NCI-H2081 treated with DMSO at 0.1 percent for 48 hours (cell line): Measurements from ENCODE around the gene ASTL.
"Not testable (repeated sequence)": the region's sequence is repeated elsewhere in the genome, so short reads cannot be mapped to it uniquely, and the experiment has no call there.

Experiments
- DNase-seq: peaks from one replicate; lab custom pipeline; 2025; lab: John Stamatoyannopoulos, UW

ASTL gene

DNA sequence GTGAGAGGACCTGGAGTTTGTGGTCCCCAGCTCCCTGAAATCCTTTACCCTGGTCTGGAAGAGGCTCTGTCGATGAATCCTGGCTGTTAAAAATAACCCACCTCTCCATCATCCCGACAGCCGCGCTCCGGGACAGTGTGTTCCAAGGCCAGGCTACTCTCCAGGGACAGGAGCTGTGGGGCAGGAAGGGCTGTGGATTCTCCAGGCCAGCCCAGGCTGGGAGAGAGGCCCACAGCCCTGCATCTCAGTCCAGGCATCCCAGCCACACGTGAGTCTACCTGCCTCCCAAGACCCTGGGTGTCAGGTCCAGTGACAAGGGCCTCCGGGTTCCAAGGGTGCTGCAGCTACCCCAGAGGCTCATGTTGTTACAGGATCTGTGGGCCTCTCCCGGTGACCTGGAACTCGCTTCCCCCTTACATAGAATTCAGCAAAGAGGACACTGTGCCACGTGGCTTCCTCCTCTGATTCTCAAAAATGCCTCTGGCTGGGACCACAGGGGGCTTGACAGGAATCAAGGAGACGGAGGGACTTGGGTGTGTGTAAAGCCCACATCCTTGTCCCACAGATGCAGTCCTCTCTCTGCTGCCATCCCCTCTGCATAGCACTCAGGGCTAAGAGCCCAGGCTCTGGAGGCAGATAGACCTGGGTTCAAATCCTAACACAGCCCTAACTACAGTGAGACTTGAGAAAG, 39.3 kb downstream of the ASTL start:
- DNase-seq, result no peak

DNA sequence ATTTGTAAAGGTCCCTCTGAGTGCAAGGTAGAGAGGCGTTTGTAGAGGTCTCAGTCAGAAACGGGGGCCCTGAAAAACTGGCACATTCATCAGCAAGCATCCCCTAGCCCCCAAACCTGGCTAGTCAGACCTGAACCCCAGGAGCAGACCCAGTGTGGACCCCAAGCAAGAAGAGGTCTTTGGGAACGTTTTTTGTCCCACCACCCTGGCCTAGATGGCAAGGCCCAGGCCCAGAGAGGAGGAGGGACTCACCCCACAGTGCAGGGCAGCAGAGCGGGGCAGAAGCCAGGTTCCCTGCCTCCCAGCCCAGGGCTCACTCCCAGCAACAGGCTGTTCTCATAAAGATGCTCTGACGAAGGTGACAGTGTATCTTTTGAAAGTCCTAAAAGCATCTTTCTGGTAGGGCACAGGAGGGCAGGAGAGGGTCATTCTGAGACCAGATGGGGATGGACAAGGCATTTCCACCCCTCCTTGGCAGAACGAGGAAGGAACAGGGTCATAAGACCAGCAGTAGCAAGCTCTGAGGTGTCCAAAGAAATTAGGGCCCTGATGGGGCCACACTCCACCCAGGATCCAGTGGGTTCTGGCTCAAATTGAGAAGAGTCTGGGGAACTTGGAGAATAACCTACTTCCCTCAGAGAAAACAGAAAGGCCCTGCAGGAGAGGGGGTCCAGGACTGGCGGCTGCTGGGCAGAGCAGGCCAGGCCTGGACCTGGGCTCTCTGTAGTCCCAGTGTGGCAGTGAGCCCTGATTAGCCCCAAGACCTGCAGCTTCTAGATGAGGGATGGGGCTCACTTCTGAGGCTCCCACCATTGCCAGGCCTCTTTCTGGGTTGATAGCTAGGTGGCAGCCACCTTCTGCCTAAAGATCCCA, 40.1 kb downstream of the ASTL start:
- DNase-seq, result no peak

DNA sequence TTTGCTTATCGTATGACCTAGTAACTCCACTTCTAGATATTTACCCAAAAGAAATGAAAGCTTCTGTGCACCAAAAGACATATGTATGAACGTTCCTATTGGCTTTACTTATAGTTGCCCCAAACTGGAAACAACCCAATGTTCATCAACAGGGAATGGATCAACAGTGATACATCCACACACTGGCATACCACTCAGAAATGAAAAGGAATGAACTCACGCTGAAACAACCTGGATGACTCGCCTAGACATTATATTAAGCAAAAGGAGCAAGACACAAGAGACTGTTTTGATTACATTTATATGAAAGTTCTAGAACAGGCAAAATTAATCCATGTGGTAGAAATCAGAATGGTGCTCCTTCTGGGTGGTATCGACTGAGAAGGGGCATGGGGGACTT, 40.9 kb downstream of the ASTL start:
- no peak for DNase-seq

DNA sequence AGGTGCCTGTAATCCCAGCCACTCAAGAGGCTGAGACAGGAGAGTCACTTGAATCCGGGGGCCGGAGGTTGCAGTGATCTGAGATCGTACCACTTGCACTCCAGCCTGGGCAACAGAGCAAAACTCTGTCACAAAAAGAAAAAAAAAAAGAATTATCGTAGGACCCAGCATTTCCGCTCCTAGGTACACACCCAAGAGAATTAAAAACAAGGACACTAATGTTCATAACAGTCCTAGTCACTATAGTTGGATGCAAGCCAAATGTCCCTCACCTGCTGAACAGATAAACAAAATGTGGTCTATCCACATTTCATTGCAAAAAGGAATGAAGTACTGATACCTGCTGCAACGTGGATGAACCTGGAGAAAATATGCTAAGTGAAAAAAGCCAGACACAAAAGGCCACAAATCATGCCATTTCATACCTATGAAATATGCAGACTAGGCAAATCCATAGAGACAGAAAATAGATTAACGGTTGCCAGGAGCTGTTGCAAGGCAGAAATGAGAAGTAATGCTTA, 43.1 kb downstream of the ASTL start:
- DNase-seq, result no peak

DNA sequence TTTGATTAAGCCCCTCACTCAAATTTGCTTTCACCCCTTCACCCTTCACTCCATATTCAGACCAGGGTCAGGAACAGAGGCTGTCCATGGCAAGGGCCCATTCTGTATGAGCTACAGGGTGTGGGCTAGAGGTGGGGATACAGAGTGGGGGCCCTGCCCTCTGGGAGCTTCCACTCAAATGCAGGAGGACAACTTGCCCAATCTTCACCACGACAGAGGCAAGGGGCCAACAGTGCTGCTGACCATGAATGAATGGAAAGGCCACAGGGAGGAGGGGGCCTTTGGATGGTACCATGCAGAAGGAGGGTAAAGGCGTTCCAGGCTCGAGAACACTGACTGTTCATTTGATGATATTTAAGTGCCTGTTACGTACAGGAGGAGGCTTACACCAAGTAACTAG, 44.8 kb downstream of the ASTL start:
- no peak for DNase-seq

DNA sequence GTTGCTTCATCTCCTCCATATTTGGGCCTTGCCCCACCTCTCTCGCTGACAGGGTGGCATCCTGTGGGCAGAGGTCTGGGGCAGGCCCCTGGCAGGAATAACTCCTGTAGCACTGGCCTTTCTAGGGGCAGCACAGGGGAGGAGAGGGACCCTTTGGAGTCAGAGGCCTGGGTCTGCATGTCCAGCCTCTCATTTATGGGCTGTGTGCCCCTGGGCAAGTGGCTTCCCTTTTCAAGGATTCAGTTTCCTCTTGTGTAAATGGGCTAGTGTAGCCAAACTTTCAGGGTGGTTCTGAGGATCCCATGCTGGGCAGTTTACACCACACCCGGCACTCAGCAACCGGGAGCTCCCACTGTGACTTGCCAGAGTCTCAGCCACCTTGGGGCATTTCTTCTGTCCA, 45.4 kb downstream of the ASTL start:
- no peak for DNase-seq

DNA sequence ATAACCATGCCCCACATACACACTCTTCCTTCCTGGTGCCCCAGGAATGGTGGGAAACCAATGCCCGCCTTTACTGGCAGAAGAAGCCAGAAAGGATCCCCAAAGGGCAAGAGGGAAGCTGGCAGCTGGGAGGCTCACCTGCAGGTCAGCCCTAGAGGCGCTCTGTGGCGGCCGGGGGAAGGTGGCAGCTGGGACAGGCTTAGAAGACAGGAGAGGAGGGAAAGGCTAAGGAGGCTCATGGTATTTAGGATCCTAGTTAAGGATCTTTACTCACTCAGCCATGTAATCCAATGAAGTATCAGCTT, 45.8 kb downstream of the ASTL start:
- no peak for DNase-seq

DNA sequence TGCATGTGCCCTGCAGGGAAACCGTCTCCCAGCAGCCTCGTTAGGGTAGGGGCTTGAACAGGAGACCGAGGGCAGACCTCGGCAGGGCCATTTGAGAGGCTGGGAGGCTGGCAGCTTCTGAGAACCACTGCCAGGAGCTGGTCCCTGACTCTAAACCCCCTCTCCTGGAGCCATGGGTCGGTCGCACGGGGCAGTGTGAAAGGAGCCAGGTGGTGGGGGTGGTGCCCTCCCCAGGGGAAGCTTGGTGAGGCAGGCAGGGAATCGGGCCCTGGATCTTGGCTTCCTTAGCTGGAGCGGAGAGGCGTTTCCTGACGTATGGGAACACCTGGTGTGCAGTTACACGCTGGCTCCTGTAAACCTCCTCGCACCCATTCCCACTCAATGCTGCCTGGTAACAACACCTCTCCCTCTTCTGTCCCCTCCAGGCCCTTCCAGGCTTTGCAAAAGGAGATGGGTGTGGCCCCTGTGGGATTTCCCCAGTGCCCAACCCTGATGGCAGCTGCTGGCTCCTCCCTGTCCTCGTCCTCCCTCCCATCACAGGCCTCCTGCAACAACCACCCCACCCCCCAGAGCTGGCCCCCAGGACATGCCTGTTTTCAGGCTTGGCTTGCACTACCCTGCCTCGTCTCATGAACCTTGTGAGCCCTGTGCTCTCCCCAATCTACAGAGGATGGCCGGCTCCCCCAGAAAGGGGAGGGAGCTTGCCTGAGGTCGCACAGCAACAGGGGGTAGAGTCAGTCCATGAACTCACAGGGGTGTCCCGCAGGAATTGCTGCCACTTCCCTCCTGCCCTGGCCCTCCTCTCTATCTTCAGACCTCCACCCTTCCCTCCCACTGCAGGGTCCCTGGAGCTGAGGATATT, 46.4 kb downstream of the ASTL start:
- no peak for DNase-seq

DNA sequence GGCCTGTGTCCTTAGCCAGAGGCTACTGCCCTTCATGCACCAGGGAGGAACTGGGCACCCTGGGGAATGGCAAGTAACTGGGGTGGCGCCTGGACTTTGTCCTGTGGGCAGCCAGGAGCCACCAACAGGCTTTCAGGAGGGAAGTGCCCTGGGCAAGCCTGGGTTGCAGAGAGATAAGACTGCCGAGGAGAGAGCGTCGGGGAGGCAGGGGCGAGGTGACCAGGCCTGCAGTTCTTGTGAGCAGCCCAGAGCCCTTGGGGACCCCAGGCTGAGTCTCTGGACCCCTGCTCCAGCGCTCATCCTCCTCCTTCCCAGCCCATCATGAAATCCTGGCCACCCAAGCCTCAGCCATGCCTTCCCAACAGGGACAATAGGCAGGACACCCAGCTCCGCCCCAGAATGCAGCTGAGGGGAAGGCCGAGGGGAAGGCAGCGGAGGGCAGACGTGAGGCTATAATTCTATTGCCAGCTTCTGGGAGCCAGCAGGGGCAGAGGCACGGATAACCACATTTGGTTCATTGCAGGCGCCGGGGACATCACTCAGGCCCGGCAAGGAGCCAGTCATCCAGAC, 47.1 kb downstream of the ASTL start:
- no peak for DNase-seq

DNA sequence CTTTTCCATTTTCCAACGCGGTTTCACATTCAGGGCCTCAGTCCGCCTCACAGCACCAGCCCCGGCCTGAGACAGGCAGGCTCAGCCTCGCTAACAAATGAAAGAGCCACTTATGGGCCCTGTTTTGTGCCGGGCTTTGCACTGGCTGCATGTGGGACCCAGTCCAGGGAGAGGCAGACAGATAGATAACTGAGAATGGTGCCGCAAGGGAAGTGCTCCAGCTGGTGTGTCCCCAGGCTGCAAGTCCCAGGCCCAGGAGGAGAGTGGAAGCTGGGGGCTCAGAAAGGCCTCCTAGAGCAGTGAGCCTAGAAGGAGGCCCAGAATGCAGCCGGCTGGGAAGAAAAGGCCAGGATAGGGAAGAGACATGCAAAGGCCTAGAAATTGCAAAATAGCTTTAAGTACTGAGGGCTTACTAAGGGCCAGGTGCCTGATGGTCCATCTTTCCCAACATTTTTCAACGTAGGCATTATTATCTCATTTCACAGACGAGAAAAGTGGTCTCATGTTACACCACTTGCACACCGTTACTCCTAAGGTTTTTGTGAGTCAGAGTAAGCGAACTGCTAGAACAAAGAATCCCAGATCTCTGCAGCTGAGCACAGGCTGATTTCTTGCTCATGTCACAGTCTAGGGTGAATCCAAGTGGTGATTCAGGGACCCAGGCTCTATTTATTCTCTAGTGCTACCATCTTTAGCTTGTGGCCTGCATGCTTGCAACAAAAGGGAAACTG, 47.9 kb downstream of the ASTL start:
- DNase-seq, result no peak

DNA sequence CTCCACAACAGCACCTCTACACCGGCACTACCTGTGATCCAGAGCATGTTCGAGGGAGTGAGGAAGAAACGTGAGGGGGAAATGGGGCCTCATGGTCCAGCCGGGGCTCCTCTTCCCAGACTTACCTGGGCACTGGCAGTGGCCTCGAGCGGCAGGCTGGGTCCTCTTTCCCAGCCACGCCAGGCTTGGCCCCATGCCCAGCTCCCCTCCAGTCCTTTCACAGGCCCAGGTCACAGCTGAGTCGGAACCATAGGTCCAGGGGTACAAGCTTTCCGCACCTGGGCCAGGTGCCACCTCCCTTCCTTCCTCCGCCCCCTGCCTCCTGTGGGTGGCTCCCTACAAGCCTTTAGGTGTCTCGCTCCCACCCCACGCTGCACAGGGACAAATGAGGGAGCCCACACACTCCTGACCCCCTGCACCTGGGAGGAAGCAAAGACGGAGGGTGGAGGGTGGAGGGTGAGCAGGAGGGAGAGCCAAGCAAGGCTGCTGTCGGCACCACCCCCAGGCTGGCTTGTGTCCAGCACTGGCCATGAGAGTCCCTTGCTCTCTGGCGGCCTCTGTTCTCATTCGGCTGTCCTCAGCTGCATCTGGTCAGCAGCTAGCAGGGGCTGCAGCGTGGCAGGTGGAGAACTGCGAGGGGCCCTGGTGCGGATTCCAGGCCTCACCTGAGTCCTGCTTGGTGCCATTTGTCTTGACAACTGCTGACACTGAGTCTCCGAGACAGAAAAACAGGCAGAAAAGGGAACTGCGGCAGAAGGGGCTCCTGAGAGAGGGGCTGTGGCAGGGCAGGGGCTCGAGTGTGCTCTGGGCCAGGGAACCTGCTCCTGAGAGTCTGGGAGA, 48.7 kb downstream of the ASTL start:
- no peak for DNase-seq

DNA sequence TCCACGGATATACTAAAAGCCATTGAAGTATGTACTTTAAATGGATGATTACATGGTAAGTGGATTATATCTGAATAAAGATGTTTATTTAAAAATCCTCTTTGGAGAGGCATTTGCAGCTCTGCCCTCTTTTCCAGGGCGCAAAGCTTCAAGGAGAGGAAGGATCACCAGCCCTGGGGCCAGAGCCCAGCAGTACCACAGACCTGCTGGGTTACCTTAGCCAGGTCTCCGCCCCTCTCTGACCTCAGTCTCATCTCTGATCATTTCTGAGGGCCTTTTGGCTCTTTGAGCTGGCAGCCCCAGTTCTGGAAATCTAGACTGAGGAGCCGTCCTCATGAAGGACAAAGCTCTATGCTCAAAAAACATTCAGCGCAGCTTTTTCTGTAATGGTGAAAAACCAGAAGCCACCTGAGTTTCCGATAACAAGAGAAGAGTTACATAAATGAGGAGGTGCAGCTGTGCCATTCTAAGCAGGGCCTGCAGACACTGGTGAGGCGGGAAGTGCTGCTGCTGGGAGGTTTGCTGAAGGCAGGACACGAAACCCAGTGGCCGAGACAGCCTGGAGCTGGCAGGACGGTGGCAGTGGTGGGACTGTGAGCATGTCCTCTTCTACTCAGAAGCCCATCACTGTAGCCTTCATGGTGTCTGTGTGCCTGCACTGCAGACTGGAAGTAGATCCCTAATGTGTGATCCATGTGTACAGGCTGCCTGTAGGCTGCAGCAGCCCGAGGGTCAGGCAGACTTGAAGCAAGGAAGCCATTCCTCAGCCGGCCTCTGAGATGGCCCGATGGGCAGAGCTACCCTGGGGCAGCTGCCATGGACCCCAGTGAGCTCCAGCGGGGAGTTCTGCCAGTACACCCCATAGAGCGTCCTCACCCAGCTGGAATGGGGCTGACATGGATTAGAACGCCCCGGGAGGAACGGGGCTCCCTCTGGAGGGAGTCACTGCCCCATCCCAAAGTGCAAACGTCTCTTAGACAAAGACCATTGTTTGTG, 49.7 kb downstream of the ASTL start:
- DNase-seq, result no peak

DNA sequence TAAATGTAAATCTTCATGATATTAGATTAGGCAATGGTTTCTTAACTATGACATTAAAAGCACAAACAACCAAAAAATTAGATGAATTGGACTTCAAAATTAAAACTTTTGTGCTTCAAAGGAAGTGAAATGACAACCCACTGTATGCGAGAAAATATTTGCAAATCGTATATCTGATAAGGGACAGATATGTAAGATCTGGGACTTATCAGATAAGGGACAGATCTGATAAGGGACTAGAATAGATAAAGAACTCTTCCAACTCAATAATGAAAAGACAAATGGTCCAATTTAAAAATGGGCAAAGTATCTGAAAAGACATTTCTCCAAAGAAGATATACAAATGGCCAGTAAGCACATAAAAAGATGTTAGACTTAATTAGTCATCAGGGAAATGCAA, 51.2 kb downstream of the ASTL start:
- DNase-seq, result no peak

DNA sequence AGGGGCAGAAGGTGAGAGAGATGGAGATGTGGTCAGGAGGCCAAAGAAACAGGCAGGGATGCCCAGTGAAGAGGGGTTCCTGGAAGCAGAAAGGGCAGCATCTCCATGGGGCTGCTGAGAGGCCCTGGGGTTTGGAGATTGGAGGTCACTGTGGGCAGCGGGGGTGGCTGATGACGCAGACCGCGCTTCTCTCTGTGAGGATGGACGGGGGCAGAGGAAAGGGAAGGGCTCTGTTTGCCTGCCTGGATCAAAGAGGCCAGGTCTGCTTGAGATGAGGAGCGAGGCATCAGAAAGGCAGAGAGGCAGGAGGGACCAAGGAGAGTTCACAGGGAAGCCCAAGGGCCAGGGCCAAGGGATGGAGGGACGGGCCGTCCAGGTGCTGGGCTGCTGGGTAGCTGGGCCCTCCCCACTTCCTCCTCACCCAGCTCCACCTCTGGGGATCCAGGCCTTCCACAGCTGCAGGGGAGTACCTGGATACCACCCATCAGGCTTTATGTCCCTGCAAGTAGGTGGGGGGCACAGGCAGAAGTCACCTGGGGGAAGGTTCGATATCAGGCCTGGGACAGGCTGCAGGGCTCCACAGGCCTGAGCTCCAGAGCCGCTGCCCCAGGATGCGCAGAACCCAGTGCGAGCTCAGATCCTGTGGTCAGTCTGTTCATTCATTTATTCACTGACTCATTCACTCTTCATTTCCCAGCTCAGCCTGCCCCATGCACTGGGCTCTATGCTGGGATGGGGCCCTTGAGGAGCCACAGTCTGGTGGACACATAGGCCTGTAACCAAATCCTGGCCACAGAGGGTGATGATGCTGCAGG, 52.6 kb downstream of the ASTL start:
- no peak for DNase-seq

DNA sequence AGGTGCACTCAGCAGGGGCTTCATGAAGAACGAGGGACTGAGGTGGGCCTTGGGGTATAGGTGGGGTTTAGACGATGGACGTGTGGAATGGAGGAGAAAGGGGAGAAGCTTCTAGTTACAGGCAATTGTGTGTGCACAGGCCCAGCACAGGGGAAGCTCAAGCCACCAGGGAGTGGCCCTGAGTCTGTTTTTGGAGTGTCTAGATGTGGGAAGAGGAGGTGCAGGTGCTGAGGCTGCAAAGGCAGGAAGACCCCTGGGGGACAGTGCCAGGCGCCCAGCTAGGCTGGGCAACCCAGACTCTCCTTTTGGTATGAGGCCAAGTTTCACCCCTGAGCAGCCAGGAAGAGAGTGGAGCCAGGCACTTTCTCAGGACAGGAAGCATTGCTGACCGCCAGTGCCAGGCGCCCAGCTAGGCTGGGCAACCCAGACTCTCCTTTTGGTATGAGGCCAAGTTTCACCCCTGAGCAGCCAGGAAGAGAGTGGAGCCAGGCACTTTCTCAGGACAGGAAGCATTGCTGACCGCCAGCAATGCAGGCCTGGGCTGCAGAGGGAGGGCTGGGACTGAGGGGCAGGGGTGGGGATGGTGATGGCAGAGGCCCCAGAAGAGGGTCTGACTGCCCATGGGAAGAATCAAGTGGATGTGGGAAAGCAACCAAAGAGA, 53.3 kb downstream of the ASTL start:
- DNase-seq, result not testable (repeated sequence)

DNA sequence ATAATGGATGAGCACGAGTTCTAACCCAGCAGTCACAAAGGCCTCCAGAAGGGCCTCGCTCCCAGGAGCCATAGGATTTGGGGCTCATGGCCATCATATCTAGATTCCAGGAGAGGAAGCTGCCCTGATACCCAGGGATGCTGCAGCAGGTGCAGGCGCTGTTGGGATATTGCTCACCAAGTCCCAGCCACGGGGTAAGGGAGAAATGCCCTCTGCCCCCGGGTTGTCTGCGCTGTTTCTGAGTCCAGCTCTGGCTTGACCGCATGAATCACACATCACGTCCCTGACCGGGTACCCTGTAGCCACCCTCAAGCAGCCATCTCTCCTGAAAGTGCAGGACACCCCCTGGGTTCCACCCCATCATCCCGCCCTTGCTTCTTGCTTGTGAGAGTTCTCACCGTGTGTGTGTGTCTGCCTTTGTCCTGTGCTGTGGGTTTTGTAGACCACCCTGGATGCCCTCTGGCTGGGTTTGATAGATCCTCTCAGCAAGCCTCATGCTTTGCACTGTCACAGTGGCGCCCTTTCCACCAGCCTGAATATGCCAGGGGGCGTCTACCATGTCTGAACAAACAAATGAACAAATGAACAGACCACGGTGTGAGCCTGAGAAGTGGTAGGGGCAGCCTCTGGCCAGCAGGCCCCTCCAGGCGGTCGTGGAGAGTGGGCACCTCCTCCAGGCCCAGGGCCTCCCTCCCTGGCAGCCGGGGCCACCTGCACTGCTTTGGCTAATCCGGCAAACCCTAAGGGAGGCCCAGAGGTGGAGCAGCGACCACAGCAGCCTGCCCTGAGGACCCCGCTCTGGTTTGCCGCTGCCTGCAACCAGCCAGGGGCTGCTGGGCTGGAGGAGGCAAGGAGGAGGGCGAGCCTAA, 54.1 kb downstream of the ASTL start:
- DNase-seq, result no peak
